ENCODE data around the gene RPL27A.

- TF ChIP-seq POLR2A (IDR thresholded peaks at IDR 0.05; ENCODE audit: low read depth, low read length) (no peak), TAF1 (IDR thresholded peaks at IDR 0.05; ENCODE audit: low read depth, low read length) (no peak), POLR2AphosphoS5 (IDR thresholded peaks at IDR 0.05; ENCODE audit: low read depth, low read length) (no peak)
These were observed 21.4 kb upstream of the RPL27A start for GRCh38 chr11:8661001-8661795.
